NB4 (cell line): ENCODE data around the gene UBE4B.

ENCODE experiments used
- POLR2A ChIP-seq: IDR thresholded peaks from 2 replicates; pipeline ENCODE4 v1.6.1; 2011; ENCODE audit warnings: mild to moderate bottlenecking; ENCODE audit not compliant: insufficient read length; ENCODE audit errors: extremely low read depth
- TF ChIP-seq, protein P1 (sequence below): IDR thresholded peaks from one replicate; pipeline ENCODE4 v1.5.1; 2012; ENCODE audit warnings: low read depth, low read length
- TF ChIP-seq, protein P2 (sequence below): IDR thresholded peaks from 2 replicates; pipeline ENCODE4 v1.6.1; 2011; ENCODE audit warnings: low read depth, low read length

DNA sequence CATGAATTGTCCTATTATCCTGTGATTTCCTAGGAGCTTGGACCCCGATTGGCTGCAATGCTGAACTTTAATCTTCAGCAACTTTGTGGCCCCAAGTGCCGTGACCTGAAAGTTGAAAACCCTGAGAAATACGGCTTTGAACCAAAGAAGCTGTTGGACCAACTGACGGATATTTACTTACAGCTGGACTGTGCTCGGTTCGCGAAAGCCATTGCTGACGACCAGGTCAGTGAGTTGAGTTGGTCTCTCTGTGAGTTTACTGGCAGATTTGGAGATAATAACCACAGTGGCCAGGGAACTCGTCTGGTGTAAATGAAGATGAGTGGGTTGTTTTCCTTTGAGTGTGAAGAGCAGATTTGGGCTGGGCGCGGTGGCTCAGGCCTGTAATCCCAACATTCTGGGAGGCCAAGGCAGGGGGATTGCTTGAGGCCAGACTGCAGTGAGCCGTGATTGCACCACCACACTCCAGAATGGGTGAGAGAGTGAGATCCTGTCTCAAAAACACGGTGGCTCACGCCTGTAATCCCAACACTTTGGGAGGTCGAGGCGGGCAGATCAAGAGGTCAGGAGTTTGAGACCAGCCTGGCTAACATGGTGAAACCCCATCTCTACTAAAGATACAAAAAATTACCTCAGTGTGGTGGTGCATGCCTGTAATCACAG, 138.5 kb downstream of the UBE4B start:
- TF ChIP-seq POLR2A: no peak
- TF ChIP-seq, protein P1, sequence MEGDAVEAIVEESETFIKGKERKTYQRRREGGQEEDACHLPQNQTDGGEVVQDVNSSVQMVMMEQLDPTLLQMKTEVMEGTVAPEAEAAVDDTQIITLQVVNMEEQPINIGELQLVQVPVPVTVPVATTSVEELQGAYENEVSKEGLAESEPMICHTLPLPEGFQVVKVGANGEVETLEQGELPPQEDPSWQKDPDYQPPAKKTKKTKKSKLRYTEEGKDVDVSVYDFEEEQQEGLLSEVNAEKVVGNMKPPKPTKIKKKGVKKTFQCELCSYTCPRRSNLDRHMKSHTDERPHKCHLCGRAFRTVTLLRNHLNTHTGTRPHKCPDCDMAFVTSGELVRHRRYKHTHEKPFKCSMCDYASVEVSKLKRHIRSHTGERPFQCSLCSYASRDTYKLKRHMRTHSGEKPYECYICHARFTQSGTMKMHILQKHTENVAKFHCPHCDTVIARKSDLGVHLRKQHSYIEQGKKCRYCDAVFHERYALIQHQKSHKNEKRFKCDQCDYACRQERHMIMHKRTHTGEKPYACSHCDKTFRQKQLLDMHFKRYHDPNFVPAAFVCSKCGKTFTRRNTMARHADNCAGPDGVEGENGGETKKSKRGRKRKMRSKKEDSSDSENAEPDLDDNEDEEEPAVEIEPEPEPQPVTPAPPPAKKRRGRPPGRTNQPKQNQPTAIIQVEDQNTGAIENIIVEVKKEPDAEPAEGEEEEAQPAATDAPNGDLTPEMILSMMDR: no peak
- TF ChIP-seq, protein P2, sequence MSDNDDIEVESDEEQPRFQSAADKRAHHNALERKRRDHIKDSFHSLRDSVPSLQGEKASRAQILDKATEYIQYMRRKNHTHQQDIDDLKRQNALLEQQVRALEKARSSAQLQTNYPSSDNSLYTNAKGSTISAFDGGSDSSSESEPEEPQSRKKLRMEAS: no peak
